MM.1S (cell line): Measurements from ENCODE around the gene ZNF808.

Experiments used
- EZH2 ChIP-seq: fragments of 300-600 bp; sonication (generic); optimal IDR thresholded peaks from 2 replicates; pipeline ENCODE3; 2017; ENCODE audit warnings: low read depth, mild to moderate bottlenecking, antibody characterized with exemption, low read length, mixed read lengths
- EZH2phosphoT487 ChIP-seq: fragments of 300-600 bp; sonication (generic); IDR thresholded peaks from 2 replicates; pipeline ENCODE4 v1.6.1; 2018; ENCODE audit warnings: antibody characterized with exemption, low read length
- TF ChIP-seq, protein P1 (sequence below): fragments of 300-600 bp; sonication (generic); IDR thresholded peaks from 2 replicates; pipeline ENCODE4 v1.5.1; 2016; ENCODE audit warnings: antibody characterized with exemption, low read length, mixed read lengths

DNA sequence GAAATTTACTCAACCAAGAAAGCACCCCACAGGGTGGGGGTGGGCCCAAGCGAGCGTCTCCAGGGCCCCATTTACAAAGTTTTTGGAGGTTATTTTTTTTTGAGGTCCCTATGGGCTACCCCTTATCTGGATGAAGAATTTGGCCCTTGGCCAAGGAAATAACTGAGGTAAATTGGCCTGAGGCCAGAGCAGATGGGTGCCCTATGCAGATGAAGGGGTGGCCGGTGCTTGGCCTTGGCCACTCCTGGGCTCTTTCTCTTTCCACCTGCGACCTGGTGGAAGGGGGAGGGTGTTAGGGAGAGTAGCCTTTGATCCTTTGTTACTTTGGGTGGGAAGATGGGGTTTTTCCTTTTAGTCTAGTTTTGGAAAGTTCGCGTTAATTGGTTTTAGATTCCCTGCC lies 58.1 kb downstream of the ZNF808 start:
- TF ChIP-seq, protein P1, sequence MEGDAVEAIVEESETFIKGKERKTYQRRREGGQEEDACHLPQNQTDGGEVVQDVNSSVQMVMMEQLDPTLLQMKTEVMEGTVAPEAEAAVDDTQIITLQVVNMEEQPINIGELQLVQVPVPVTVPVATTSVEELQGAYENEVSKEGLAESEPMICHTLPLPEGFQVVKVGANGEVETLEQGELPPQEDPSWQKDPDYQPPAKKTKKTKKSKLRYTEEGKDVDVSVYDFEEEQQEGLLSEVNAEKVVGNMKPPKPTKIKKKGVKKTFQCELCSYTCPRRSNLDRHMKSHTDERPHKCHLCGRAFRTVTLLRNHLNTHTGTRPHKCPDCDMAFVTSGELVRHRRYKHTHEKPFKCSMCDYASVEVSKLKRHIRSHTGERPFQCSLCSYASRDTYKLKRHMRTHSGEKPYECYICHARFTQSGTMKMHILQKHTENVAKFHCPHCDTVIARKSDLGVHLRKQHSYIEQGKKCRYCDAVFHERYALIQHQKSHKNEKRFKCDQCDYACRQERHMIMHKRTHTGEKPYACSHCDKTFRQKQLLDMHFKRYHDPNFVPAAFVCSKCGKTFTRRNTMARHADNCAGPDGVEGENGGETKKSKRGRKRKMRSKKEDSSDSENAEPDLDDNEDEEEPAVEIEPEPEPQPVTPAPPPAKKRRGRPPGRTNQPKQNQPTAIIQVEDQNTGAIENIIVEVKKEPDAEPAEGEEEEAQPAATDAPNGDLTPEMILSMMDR: no peak
- TF ChIP-seq EZH2 (no peak), EZH2phosphoT487 (no peak)
